GM12864 (cell line): ENCODE results near the gene ZDHHC13.

Experiments
- DNase-seq: peaks from one replicate; pipeline ENCODE4 v3.0.0-alpha.2; 2011; ENCODE audit warnings: low read depth
- H3K4me3 ChIP-seq: 2 replicates; pipeline ENCODE4 v1.5.1; 2011; ENCODE audit warnings: mild to moderate bottlenecking, low read depth, low read length, control low read depth
- CTCF ChIP-seq: IDR thresholded peaks from 2 replicates; pipeline ENCODE4 v1.5.1; 2011; ENCODE audit warnings: low read depth, mild to moderate bottlenecking, moderate library complexity, low read length, control low read depth, inconsistent platforms; ENCODE audit errors: missing control alignments

Gene ZDHHC13

GRCh38 chr11:19225581-19225980 is 108.6 kb downstream of the ZDHHC13 start:
- TF ChIP-seq CTCF, result no peak
- DNase-seq, result no peak
- no peak overlapping the region for H3K4me3 ChIP-seq
